Fibroblast of skin of right biceps (primary cell): ENCODE measurements around the gene LHFPL3.

Experiments used
- DNase-seq: peaks from one replicate; pipeline ENCODE4 v3.0.0-alpha.2; 2013

LHFPL3 gene

GRCh38 chr7:104943502-104944343 is 615.3 kb downstream of the LHFPL3 start:
- peak; percentile 50 for DNase-seq

DNA sequence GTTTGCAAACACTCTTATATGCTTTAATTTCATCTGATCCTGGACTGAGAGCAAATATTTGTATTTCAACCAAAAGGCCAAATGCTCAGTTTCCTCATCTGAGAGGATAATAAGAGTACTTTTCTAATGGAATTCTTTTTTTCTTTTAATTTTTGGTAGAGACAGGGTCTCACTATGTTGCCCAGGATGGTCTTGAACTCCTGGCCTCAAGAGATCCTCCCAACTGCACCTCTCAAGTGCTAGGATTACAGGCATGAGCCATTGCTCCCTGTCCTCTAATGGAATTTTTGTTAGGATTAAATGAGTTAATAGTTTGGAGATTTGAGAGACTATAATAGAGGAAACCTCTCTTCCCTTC is 617.2 kb downstream of the LHFPL3 start:
- no peak for DNase-seq

GRCh38 chr7:104946338-104946737 is 617.9 kb downstream of the LHFPL3 start:
- DNase-seq = no peak

DNA sequence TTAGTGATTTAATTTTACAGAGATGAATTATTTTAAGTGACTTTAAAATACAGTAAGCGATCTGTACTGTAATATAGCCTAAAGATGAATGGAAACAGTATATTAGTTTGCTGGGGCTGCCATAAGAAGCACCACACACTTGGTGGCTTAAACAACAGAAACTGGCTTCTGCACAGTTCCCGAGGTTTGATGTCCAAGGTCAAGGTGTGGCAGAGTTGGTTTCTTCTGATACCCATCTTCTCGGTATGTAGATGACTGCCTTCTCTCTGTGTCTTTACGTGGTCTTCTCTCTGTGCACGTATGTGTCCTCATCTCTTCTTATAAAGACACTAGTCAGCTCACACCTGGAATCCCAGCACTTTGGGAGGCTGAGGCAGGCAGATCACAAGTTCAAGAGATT is 621.6 kb downstream of the LHFPL3 start:
- no peak for DNase-seq

DNA sequence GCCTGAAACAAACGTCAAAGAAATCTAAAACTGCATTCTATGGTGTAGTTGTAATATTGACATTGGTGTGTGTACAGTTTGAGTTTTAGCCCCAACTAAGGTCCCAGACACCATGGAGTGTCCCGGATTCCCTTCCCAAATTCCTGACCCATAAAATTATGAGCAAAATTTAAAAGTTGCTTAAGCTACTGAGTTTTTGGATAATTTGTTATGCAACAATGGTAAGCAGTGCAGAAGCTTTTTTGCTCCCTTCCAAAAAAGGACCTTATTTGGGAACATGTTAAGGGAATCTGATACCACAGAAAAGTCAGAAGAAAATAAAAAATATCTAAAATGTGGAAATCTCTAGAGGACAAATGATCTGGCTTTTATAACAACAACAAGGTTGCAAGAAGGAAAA is 622.4 kb downstream of the LHFPL3 start:
- no peak for DNase-seq

- peak; percentile 39 for DNase-seq
Measured at GRCh38 chr7:104951546-104951945, 623.1 kb downstream of the LHFPL3 start.

DNA sequence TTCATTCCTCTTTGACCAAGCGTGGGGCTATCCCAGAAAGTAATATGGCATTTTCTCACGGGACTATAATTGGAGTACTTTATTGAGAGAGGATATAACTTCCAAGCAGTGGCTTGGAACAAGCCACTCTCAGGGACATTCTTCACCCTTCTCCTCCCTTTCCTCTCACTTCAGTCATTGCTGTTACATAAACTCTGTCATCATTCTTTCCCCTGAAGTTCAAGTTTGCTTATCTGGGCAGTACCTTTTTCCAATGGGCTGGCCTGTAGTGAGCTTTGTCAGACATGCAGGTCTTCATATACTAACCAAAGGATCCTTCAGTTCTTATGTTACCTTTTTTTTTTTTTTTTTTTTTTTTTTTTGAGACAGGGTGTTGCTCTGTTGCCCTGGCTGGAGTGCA is 626.9 kb downstream of the LHFPL3 start:
- DNase-seq = no peak
